DMS153 (cell line): Measurements from ENCODE around the gene KCNIP3.
A peak's percentile ranks its signal among the peaks of the same experiment; 100 is the strongest.

Experiments
- DNase-seq: peaks from one replicate; lab custom pipeline; 2025; lab: John Stamatoyannopoulos, UW

The KCNIP3 gene

DNA sequence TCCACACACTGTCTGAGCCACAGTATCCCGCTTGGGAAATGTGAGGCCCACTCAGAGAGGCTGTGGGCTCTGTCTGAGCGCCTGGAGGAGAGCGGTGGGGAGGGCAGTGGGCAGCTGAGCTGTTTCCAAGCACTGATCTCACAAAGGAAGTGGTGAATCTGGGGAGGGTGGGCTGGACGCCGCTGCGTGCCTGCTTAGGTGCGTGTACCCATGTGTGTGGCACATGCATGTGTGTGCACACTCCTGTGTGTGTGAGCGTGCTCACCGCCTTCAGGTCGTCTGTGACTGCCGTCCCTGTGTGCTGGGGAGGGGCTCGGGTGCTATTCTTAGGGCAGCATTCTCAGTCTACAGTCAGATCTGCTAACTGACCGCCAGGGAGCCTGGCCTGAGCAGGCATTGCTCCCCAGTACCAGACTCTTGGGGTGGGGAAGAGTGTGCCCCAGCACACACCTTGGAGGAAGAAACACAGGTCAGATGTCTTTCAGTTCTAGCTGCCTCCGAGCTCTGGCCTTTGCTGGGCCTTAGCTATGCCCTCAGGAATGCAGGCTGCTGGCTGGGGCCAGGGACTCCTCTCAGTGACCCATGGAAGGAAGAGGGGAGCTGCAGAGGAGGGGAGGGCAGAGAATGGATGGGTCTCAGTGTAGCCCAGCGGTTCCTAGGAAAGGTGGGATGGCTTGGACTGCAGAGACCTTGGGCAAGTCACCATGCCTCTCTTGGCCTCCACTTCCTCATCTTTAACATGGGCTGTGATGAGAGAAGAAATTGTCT is 31.4 kb downstream of the KCNIP3 start:
- no peak for DNase-seq

DNA sequence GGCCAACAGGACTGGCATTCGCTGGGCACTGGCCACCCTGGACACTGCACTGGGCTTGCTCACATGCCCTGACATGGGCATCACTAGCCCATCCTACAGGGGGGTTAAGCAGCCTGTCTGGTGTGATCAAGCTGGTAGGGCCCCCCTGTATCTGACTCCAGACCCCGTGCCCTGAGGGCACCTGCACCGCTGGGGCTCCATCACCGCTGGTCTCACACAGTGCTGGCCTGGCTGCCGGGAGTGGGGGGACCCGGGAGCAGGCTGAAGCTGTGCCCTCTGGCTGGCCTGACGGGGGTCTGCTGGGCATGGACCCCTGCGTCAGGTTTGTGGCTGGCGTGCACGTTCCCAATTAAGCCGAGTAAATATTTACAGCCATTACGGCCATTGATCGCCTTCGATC is 32.3 kb downstream of the KCNIP3 start:
- no peak for DNase-seq

DNA sequence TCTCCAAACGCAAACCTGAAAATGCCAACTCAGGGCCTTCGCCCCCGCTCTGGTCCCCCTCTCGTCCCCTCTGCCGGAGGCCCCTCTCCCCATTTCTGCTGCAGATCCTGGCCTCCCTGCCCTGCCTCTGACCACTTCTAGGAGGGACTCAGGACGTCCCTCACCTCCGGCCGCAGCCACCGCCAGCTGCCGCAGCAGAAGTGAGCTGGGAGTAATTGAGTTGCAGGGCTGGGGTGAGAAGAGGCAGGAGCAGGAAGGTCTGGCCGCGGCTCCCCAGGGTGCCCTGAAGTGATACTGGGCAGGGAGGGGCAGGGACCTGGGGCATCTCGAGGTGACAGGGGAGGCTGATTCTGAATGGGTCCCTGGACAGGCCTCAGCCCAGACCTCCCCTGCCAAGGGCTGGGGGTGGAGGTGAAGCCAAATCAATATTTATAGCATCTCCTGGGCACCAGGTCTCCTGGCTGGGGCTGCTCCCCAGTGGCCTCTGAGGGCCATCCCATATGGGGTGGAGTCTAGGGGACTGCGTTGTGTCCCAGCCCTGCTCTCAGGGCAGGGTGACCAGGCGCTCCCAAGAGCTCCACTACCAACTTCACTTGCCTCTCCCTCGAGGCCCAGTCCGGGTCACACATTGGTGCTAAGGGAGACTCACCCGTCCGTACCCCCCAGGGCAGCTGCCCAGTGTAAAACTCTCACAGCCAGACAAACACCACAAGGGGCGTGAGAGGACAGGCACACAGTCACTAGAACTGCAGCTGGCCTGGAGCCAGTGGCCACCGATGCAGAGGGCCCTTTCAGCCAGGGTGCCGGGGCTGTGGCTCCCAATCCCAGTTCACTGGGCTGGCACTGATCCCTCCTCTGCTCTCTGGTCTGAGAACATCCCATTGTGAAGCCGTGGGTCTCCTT is 33.0 kb downstream of the KCNIP3 start:
- no peak for DNase-seq

DNA sequence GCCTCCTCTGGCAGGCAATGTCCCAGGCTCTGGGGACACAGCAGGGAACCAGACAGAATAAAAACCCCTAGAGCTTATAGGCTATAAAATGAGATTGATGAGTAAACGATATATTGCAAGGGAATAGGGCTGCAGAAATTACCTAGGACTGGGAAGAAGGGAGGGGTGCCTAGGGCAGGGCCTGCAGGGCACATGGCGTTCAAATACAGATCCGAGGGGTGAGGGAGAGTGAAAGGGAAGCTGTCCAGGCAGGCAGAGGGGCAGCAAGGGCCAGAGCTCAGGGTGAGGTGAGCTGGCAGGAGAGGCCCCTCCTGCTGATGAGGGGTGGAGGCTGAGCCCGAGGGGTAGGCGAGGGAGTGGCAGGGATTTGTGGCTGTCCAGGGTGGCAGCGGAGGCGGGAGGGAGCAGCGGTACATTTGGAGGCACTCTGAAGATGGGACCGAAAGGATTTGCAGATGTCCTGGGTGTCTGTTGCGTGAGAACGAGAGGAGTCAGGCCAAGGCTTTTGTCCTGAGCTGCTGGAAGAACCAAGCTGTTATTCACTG is 33.7 kb downstream of the KCNIP3 start:
- no peak for DNase-seq

DNA sequence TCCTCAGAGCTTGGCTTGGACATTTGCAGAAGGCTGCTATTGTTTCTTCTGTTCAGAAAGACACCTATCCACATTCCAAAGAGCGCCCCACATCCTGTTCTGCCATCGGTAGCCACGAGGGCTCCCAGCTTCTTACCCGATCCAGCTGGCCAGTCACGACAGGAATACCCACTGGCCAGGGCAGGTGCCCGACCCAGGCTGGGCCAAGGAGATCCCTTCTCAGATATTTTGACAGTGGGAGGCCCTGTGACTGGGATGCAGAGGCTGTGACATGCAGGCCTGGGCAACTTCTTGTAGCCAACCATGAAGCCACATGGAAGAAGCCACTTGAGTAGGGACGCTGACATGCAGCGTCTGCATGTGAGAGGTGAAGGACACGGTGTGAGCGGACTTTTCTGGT is 34.5 kb downstream of the KCNIP3 start:
- DNase-seq: no peak

DNA sequence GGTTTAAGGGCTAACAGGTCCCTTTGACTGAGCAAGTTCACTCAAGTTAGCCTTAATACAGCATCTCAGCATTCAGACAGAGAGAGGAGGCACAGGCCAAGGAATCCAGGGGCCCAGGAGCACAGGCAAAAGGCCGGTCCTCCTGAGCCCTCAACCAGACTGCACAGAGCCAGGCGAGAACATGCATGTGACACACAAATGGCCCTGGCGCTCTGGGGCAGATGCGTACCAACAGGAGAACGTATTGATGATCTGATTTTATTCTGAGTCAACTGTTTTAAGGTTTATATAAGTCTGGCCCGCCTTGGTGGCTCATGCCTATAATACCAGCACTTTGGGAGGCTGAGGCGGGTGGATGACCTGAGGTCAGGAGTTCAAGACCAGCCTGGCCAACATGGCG is 34.9 kb downstream of the KCNIP3 start:
- no peak for DNase-seq

DNA sequence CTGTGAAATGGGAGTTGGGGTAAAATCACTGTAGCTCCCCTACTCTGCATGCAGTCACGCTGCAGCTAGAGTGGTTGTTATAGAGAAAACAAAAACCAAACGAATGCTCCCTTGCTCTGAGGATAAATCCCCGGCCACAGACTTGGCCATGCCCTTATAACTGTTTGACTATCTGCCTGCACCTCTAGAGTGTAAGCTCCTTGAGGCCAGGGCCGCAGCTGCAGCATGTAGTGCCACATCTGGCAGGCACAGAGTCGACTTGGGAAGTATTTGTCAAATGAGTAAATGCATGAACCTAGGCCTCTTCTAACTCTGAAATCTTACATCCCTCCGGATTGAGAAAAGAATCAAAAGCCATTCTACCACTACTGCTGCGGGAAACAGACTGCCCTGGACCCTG is 35.9 kb downstream of the KCNIP3 start:
- DNase-seq: no peak

DNA sequence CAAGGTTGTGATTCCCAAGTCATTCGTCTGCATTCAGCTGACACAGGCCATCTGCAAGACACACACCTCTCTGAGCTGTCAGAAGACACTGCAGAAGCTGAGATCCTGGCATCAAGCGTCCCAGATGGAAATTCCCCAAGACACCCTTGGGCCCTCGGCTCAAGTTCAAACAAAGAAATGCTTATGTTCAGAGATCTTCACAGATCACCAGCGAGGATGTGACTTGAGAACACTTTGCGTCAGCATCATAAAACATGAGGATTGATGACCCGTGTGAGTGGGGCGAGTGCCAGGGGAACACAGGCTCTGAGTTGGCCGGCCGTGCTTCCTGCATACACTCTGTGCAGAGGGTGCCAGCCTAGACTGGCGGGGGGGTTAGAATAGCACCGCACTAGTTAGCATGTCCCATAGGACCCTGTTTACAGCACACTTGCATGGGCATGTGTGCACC is 36.8 kb downstream of the KCNIP3 start:
- DNase-seq: no peak

DNA sequence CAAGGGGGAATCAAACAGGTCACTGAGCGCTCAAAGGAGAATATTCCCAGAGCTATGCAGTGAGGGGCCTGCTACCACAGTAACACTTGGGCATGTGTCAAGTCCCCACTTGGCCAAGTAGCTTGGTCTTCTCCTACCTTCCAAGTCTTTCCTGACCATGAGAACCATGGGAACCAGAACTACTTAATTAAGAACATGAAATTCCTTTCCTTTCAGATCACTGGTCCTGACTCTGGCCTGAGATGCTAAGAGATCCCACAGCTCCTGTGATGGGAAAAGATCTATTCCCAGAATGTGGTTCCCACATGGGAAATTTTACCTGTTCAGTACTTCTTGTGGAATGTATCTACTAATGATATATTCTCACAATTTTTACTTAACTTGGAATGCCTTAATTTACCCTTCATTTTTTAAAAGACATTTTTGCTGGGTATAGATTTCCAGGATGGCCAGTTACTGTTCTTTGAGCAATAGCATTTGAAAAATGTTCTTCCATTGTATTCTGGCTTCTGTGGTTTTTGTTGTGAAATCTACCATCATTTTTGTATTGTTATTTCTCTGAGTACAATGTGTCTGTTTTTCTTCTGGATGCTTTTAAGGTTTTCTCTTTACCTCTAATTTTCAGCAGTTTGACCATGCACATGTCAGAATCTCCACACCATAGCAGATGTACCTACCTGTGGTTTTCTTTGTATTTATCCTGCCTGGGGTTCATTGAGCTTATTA is 37.9 kb downstream of the KCNIP3 start:
- no peak for DNase-seq

DNA sequence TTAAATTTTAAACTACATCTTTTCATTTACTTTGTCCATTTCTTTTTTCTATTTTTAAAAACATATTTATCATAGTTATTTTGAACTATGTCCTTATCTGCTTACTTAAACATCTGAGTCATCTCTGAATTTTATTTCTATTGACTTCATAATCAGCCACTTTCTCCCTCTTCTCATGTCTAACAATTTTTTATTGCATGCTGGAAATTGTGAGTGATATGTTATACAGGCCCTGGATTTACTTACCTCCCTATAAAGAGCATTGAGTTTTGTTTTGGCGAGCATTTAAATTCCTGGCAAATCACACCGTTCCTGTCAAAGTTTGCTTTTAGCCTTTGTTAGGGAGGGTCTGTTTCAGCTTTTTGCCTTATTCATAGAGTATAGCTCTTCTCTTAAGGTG is 39.3 kb downstream of the KCNIP3 start:
- DNase-seq: no peak

DNA sequence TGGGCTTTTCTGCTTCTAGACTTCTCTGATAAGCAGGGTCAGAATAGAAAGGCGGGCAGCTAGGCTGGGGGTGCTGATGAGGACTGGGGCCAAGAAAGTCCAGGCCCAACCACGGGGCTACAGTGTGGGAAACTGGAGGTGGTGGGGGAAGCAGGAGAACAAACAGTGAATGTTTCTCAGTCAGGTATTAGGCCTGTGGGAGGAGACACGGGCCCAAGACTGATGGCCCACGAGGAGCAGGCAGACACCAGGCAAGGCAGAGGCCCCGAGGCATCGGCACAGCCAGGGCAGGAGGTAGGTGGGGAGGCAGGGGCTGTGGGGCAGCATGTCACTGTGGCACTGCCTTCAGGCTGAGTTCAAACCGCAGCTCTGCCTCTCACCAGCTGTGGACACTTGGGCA is 40.7 kb downstream of the KCNIP3 start:
- no peak for DNase-seq

DNA sequence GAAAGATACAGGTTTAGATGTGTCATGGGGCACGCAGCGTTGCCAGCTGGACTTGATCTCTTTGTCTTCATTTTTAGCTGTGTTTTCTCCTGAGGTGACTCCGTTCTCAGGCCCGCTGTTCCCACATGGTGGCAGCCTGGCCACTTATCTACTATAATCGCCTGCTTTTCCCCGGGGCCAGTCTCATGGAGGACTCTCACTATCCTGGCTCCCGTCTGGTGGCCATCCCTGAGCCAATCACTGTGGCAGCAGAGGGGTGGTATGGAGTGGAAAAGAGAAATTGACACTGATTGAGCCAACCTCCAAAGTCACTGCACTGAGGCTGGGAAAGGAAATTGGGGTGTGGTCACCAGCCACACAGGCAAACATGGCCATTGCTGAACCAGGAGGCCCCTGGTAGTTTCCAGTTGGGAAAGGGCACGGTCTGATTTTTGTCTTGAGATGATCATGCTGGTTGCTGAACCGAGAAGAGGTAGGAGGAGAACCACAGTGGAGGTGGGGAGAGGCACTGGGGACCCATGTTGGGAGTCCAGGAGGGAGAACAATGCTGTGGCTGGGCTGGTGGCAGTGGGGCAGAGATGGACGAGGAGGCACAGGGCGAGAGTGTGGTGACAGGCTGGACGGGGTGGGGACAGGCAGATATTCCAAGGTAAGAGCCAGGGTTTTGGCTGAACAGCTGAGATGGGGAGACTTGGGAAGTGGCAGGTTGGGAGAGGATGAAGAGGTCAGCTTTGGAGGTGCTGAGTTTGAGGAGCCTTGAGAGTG is 45.6 kb downstream of the KCNIP3 start:
- no peak for DNase-seq

DNA sequence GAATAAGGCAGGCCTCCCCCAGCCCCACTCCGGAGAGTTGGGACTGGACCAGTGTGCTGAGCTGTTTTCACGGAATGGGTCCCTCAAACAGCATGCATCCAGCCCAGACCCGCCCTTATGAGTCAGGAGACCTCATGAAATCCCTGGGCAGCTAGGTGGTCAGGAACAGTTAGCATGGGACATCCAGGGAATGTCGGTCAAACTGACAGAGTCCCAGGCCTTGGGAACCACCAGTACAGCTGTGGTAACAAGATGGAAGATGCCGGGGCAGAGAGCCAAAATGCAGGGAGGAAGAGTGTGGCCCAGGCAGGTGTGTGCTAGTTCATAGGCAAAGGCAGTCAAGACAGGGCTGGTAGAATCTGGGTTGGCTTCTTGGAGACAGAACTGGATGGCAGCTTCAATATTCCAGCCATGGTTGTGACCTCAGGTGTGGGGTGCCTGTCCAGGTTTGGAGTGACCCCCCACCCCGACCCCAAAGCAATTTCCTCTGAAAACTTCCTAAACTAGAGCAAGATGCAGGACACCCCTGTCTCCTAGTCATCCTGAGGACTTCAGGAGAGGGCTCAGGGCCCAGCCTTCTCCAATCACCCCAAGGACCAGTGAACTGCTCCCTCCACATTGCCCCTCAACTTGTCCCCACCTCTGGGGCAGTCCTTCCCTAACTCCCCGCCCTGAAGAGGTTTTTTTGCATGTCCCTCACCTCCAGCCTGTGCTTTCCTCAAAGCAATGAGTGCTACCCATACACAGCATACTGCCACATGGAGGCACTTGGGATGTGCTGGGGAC is 46.5 kb downstream of the KCNIP3 start:
- DNase-seq: no peak

DNA sequence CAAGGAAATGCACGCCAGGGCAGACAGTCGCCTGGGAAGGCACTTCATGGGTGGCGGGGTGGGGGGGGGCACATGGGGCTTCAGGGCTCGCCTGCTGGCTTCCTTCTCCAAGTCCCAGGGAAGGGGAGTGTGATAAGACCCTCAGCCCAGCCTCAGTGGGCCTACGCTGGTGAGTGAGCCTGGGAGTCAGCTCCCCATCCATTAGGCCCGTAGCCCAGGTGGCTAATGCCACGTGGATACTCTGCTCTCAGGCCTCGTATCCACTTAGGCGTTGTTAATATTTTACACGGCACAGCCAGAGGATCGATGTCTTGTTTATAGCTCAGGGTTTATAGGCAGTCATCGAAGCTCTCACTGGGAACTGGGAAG is 47.1 kb downstream of the KCNIP3 start:
- no peak for DNase-seq

DNA sequence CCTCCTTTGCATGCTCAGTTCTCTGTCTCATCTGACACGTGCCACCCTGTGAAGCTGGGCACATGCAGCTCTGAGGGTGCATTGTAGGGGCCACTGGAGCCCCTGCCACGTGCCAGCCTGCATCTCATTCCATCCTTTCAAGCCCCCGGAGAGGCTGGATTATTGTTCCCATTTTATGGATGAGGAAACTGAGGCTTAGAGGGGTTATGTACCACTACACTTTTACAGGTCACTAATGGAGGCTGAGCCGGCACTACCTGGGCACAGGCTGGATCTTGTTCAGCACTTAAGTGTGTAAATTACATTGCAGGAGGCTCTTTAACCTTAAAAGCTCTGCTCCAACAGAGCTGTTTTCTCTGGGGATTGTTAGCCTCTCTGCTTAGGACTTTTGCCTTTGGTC is 47.5 kb downstream of the KCNIP3 start:
- no peak for DNase-seq

DNA sequence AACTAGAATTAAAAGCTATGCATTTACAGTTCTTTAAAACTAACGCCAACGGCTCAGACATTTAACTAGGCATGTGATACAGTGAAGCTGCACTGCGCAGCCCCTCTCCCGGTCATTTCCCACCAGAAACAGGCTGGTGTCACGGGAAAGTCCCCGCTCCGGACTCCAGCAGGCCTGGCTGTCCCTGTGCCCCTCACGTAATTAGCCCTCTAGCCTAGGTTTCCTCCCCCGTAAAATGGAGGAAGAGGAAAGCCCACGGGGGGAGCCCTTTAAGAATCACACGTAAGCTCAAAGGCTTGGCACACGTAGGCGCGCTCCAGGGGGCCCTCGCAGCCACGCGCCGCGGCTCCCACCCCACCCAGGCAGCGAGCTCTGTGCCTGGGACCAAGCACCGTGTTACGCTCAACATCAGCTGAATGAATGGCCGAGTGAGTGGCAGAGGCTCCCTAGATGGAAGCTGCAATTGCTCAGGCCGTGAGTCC is 48.0 kb downstream of the KCNIP3 start:
- no peak for DNase-seq

DNA sequence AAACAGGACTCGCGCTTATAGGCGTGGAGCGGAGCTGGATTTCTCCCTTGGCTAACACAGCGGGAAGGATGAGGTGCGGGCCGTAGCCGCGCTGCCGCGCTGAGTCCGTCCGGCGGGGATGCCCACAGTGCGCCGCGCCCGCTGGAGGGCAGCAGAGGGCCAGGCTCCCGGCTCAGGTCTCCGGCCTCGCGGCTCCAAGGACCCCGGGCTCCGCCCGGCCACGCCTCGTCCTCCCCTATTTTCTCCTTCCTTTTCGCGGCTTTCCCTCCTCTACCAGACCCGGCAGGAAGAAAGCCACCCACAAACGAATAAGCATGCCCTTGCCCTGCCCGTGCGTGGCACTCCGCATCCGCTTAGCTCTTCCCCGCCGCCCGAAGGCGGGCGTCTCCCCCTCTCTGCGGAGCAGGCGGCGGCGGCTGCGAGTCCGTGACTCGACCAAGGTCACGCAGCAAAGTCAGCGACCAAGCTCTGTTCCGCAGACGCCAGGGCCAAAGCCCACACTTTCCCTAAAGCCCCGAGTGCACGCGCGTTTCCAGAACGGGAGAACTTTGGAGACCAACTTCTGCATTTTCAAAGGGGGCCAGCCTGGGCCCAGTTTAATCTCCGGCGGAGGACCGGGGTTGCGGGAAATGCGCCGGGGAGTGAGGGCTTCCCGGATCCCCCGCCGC is 48.5 kb downstream of the KCNIP3 start:
- DNase-seq: peak; percentile 59

DNA sequence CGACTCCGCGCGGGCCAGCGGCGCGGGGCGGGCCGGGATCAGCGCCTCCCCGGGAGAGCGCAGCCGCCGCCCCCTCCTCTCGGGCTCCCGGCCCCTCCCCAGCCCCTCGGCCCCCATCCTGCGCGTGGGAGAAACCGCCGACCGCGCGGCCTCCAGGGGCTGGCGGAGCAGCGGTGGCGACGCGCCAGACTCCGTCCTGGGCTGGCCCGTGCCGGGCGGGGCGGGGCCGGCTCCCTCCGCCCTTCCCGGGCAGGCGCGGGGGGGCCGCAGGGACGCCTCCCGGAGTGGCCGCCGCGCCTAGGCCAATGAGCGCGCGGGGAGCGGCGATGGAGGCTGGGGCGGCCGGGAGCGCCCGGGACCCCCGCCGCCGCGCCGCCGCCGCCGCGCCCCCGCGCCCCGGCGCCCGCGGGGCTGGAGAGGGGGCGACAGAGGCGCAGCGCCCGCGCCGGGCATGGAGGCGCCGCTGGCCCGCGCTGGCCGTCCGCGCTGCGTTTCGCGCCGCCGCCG is 49.1 kb downstream of the KCNIP3 start:
- no peak for DNase-seq

DNA sequence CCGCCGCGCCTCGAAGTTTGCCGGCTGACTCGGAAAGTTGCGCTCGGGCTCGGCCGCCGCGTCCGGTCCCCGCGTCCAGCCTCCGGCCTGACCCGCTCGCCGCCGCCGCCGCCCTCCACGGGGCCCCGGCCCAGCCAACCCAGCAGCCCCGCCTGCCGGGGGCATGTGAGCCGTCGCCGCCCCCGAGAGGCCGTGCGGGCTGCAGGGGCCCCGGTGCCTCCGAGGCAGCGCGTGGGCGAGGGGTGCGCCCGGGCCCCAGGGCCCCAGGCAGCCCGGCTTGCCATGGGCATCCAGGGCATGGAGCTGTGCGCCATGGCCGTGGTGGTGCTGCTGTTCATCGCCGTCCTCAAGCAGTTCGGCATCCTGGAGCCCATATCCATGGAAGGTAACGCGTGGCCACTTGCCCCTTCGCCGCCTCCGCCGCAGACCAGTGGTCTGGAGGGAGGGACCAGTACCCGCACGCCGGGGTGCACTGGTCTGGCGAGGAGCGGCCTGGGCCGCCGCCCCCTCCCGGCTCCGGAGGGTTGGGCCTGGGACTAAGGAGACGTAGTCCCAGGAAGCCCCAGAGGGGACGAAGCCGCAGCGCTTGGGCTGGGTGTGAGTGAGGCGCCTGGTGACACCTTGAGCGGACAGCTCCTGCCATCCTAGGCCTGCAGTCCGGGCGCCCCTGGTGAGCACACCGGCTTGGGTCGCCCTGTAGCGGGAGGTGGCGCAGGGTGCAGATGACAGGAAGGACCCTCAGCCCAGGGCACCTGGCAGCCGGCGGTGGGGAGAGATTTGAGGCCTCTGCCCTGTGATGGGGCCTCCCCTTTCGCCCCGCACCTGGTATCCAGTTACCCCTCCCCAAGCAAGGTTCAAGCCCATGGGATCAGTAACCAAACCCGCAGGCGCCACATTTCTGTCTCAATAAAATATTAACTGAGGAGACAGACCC is 49.9 kb downstream of the KCNIP3 start:
- no peak for DNase-seq
